Natural killer cell (primary cell): ENCODE results near the gene SNRPB2. TPM values are rescaled to one million over a fixed set of nuclear protein-coding genes. Genes with fewer than 3 reads are reported as not detected.

ENCODE experiments used
- ATAC-seq, 3 donors: fragments of 150-1000 bp in 2 of 3; fragments of 200-7000 bp in 1 of 3; cut with Tn5 transposase; 1 replicate in 1 of 3; 2 replicates in 2 of 3; pipeline ENCODE4 v1.10.0; 2021; ENCODE audit warnings: mild to moderate bottlenecking in 2 of 3, moderate library complexity in 2 of 3
- DNase-seq, 2 donors: peaks; one replicate each; pipeline versions ENCODE4 v3.0.0 to v3.0.0-alpha.2; 2013 to 2021; ENCODE audit warnings: mixed read lengths in 1 of 2
- H3K27ac ChIP-seq: one replicate; pipeline ENCODE4 v1.5.1; 2013; ENCODE audit warnings: mild to moderate bottlenecking, low read length
- H3K27me3 ChIP-seq: one replicate; pipeline ENCODE4 v1.6.1; 2013; ENCODE audit warnings: low read length; ENCODE audit not compliant: control insufficient read depth, insufficient read depth
- H3K36me3 ChIP-seq: one replicate; pipeline ENCODE4 v1.6.1; 2013; ENCODE audit warnings: low read length; ENCODE audit not compliant: control insufficient read depth, insufficient read depth
- H3K4me1 ChIP-seq: one replicate; pipeline ENCODE4 v1.6.1; 2013; ENCODE audit warnings: low read length; ENCODE audit not compliant: control insufficient read depth, insufficient read depth
- H3K4me3 ChIP-seq: one replicate; pipeline ENCODE4 v1.5.1; 2013; ENCODE audit warnings: low read length
- H3K9me3 ChIP-seq: one replicate; pipeline ENCODE4 v1.6.1; 2013; ENCODE audit warnings: low read length; ENCODE audit not compliant: control insufficient read depth, insufficient read depth
- H3K27ac Mint-ChIP-seq, 2 donors: one replicate each; pipeline ENCODE4 v1.8.0; 2022; ENCODE audit warnings: mild to moderate bottlenecking in 2 of 2, mixed read lengths in 2 of 2, moderate library complexity in 1 of 2
- H3K27me3 Mint-ChIP-seq, 2 donors: one replicate each; pipeline ENCODE4 v1.8.0; 2022; ENCODE audit warnings: low read depth in 2 of 2, mixed read lengths in 2 of 2
- H3K36me3 Mint-ChIP-seq: one replicate; pipeline ENCODE4 v1.8.0; 2022; ENCODE audit warnings: mixed read lengths
- H3K4me1 Mint-ChIP-seq, 2 donors: one replicate each; pipeline ENCODE4 v1.8.0; 2022; ENCODE audit warnings: mixed read lengths in 2 of 2
- H3K4me3 Mint-ChIP-seq: one replicate; pipeline ENCODE4 v1.8.0; 2022; ENCODE audit warnings: mild to moderate bottlenecking, moderate library complexity, mixed read lengths
- H3K9me3 Mint-ChIP-seq, 2 donors: one replicate each; pipeline ENCODE4 v1.8.0; 2022; ENCODE audit warnings: mixed read lengths in 2 of 2
- CTCF ChIP-seq: fragments of 200-600 bp; IDR thresholded peaks from one replicate; pipeline ENCODE4 v1.8.0; 2022; ENCODE audit warnings: antibody characterized with exemption
- WGBS: methylation state at CpG from one replicate; pipeline ENCODE4 v1.1.7; 2013; ENCODE audit warnings: missing lambda C conversion rate; ENCODE audit not compliant: insufficient coverage; 5-methylcytosine and 5-hydroxymethylcytosine counted together
- intact Hi-C: fragments of 100-400 bp; cut with micrococcal nuclease; formaldehyde crosslinking; loops from one replicate; pipeline ENCODE4 v1.14.2; 2022
- total RNA-seq, 4 donors: library from RNA; stranded (reverse); fragments of 120-200 nt in 1 of 4; gene quantifications; one replicate each; pipeline versions ENCODE4 v1.2.3 to v1.2.4, GENCODE V29; 2013 to 2022

The SNRPB2 gene
- total RNA-seq, 3 donors from 2014 or later (not counting 1 experiment from before 2014, with no cell fraction given), result 39.4 to 43.0 (median 40.5) TPM

- TF ChIP-seq CTCF, result no peak
- peaks cover 31 to 65% of the 10 kb centered on the region in 2 donors for H3K27me3 Mint-ChIP-seq
These were observed 35.7 kb upstream of the SNRPB2 start for GRCh38 chr20:16694161-16694560.

GRCh38 chr20:16695628-16696027 is 34.2 kb upstream of the SNRPB2 start:
- no peak overlapping the region for H3K4me3 Mint-ChIP-seq
- H3K9me3 ChIP-seq, result no peaks in the 10 kb centered on the region
- H3K4me3 ChIP-seq, result no peak overlapping the region
- no peak overlapping the region for H3K27ac Mint-ChIP-seq
- ATAC-seq (no peak), DNase-seq (no peak)
- TF ChIP-seq CTCF, result no peak
- no peak overlapping the region for H3K27ac ChIP-seq
- whole genome bisulfite sequencing, result 85% methylated on average over 2 of the region's 3 CpGs
- intact Hi-C loops, result no loop called here
- H3K36me3 Mint-ChIP-seq, result no peaks in the 10 kb centered on the region
- peaks cover 33 to 59% of the 10 kb centered on the region in 2 donors for H3K27me3 Mint-ChIP-seq
- H3K36me3 ChIP-seq, result no peaks in the 10 kb centered on the region
- no peaks in the 10 kb centered on the region for H3K9me3 Mint-ChIP-seq
- no peaks in the 10 kb centered on the region for H3K4me1 ChIP-seq
- H3K4me1 Mint-ChIP-seq, result no peaks in the 10 kb centered on the region
- no peaks in the 10 kb centered on the region for H3K27me3 ChIP-seq

More at GRCh38 chr20:16694161-16694560, 35.7 kb upstream of the SNRPB2 start:
- no peak overlapping the region for H3K4me3 Mint-ChIP-seq
- Histone ChIP-seq H3K27ac (no peak overlapping the region), H3K27me3 (no peaks in the 10 kb centered on the region), H3K4me3 (no peak overlapping the region), H3K9me3 (no peaks in the 10 kb centered on the region), H3K36me3 (no peaks in the 10 kb centered on the region), H3K4me1 (no peaks in the 10 kb centered on the region)
- intact Hi-C loops, result no loop called here
- DNase-seq (no peak), ATAC-seq (no peak)
- 83% methylated on average over 3 of the region's 3 CpGs for WGBS
- no peaks in the 10 kb centered on the region for H3K4me1 Mint-ChIP-seq
- no peaks in the 10 kb centered on the region for H3K36me3 Mint-ChIP-seq
- H3K9me3 Mint-ChIP-seq, result no peaks in the 10 kb centered on the region
- H3K27ac Mint-ChIP-seq, result no peak overlapping the region

DNA sequence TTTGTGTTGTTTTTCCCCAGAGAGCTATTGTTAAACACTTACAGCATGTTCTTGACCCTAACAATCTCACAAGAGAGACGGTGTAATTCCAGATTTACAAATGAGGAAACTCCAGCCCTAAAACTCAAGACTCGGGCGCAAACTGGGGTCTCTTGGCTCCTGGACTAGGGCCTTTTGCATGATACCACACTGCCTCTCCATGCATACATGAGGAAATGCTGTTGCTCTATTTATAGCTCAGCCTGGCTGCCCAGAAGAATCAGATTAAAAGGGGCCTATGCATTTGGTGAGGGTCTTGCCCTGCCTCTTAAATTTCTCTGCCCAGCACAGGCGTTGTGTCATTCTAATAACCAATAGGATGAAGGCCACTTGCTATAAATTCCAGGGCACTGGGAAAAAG is 30.5 kb upstream of the SNRPB2 start:
- no peak overlapping the region for H3K27ac Mint-ChIP-seq
- Histone ChIP-seq H3K27ac (no peak overlapping the region), H3K9me3 (no peaks in the 10 kb centered on the region), H3K4me1 (no peaks in the 10 kb centered on the region), H3K36me3 (no peaks in the 10 kb centered on the region), H3K4me3 (no peak overlapping the region), H3K27me3 (no peaks in the 10 kb centered on the region)
- no peaks in the 10 kb centered on the region for H3K9me3 Mint-ChIP-seq
- ATAC-seq, result no peak
- no peak overlapping the region for H3K4me3 Mint-ChIP-seq
- intact Hi-C loops, result no loop called here
- H3K4me1 Mint-ChIP-seq, result no peaks in the 10 kb centered on the region
- DNase-seq, result no peak
- H3K27me3 Mint-ChIP-seq, result peaks cover 25 to 53% of the 10 kb centered on the region in 2 donors
- no peaks in the 10 kb centered on the region for H3K36me3 Mint-ChIP-seq
- WGBS, result 82% methylated on average over 4 of the region's 4 CpGs
- no peak for TF ChIP-seq CTCF

- H3K9me3 ChIP-seq, result peaks cover 4% of the 10 kb centered on the region
- WGBS, result 100% methylated on average over 2 of the region's 3 CpGs
- no peaks in the 10 kb centered on the region for H3K4me1 ChIP-seq
- no peaks in the 10 kb centered on the region for H3K36me3 ChIP-seq
- no peak overlapping the region for H3K4me3 Mint-ChIP-seq
- H3K27ac ChIP-seq, result no peak overlapping the region
- no peaks in the 10 kb centered on the region for H3K4me1 Mint-ChIP-seq
- H3K36me3 Mint-ChIP-seq, result no peaks in the 10 kb centered on the region
- H3K27ac Mint-ChIP-seq, result no peak overlapping the region
- peak; percentile 18 for TF ChIP-seq CTCF
- intact Hi-C loops, result loop anchor here (1.0 to 5.0 kb wide), 2 partner anchors 60 to 731 kb away; no protein-coding TSS in a partner anchor
- no peak overlapping the region for H3K4me3 ChIP-seq
- H3K27me3 ChIP-seq, result no peaks in the 10 kb centered on the region
- ATAC-seq (peak in 2 of 3 donors; percentile 62 to 69), DNase-seq (peak in 1 of 2 donors; percentile 66)
- no peaks in the 10 kb centered on the region for H3K9me3 Mint-ChIP-seq
- peaks cover 22 to 48% of the 10 kb centered on the region in 2 donors for H3K27me3 Mint-ChIP-seq
These were observed 28.5 kb upstream of the SNRPB2 start for GRCh38 chr20:16701296-16701695.
